Small intestine (tissue), 7 donors: ENCODE measurements around the gene ALAS1. TPM values are rescaled to one million over a fixed set of nuclear protein-coding genes. Genes with fewer than 3 reads are reported as not detected.
"Not testable (repeated sequence)": the region's sequence is repeated elsewhere in the genome, so short reads cannot be mapped to it uniquely, and the experiment has no call there.

Source experiments
- DNase-seq, 2 donors: peaks; one replicate each; pipeline versions ENCODE4 v3.0.0 to v3.0.0-alpha.2; 2013
- FAIRE-seq: peaks from 2 replicates; lab custom pipeline; 2012; peaks lifted over from hg19 to GRCh38; lab: Jason Lieb, UNC
- H3K27ac ChIP-seq, 3 donors: one replicate each; pipeline ENCODE4 v1.5.1; 2013; ENCODE audit warnings: low read length in 2 of 3, mild to moderate bottlenecking in 2 of 3, control low read depth in 1 of 3, inconsistent platforms in 1 of 3, low read depth in 1 of 3, moderate library complexity in 1 of 3
- H3K27me3 ChIP-seq, 3 donors: one replicate each; pipeline ENCODE4 v1.6.1; 2013; ENCODE audit warnings: low read length in 3 of 3, inconsistent platforms in 1 of 3; ENCODE audit not compliant: control insufficient read depth in 3 of 3, insufficient read depth in 3 of 3
- H3K36me3 ChIP-seq, 3 donors: one replicate each; pipeline ENCODE4 v1.6.1; 2013; ENCODE audit warnings: low read length in 3 of 3, inconsistent platforms in 1 of 3, low read depth in 1 of 3, mild to moderate bottlenecking in 1 of 3, moderate library complexity in 1 of 3; ENCODE audit not compliant: control insufficient read depth in 3 of 3, insufficient read depth in 2 of 3
- H3K4me1 ChIP-seq, 3 donors: one replicate each; pipeline ENCODE4 v1.6.1; 2013; ENCODE audit warnings: low read length in 2 of 3, inconsistent platforms in 1 of 3, low read depth in 1 of 3, mild to moderate bottlenecking in 1 of 3, moderate library complexity in 1 of 3; ENCODE audit not compliant: control insufficient read depth in 3 of 3, insufficient read depth in 2 of 3
- H3K4me3 ChIP-seq, 3 donors: one replicate each; pipeline ENCODE4 v1.5.1; 2013; ENCODE audit warnings: low read length in 3 of 3, control low read depth in 1 of 3, inconsistent platforms in 1 of 3, low read depth in 1 of 3, mild to moderate bottlenecking in 1 of 3, moderate library complexity in 1 of 3
- H3K9me3 ChIP-seq, 2 donors: one replicate each; pipeline ENCODE4 v1.6.1; 2013; ENCODE audit warnings: low read depth in 1 of 2, low read length in 1 of 2; ENCODE audit not compliant: control insufficient read depth in 2 of 2, insufficient read depth in 1 of 2
- WGBS, 3 donors: extraction: QIAGEN DNeasy Blood & Tissue Kit; methylation state at CpG; one replicate each; pipeline ENCODE4 v1.1.7; 2013; 5-methylcytosine and 5-hydroxymethylcytosine counted together
- polyA plus RNA-seq, 4 donors: library from polyadenylated mRNA; stranded (reverse) in 3 of 4; unstranded in 1 of 4; fragments of 200-250 nt in 3 of 4; fragments of 120-200 nt in 1 of 4; gene quantifications; one replicate each; pipeline versions ENCODE4 v1.2.1 to v1.2.3, GENCODE V29; 2013
- donor health status: healthy with polysubstance abuse.
- donor health status: control.
- donor health status: control.
- donor health status: Bipolar disorder and iron deficiency.
- donor health status: healthy.

ALAS1 gene
- polyA plus RNA-seq, 4 donors: 40.9 to 99.7 (median 65.3) TPM

DNA sequence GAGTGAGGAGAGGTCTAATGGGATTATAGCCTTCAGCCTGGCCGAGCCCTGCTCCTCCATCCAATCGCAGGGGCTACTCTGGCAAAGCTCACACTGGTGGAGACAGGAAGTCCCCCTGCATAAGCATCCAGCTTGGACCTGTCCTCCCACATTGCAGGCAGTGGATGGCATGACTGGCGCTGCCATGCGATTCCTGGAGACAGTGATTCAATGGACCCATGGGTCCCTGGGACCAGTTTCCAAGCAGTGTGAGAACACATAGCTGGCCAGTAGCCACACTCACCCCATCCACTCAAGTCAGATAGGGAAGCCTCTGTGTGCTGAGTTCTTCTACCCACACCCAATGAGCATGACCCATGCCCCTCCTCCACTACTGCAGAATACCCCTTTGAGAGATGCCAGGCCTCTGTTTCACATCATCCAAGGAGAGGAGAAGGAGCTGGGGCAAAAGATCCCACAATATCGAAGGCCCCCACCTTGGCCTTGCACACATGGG lies 25.6 kb upstream of the ALAS1 start:
- no peak for DNase-seq
- 88 to 99% (median 90%) methylated on average over 5 of the region's 5 CpGs for WGBS, 3 donors
- Histone ChIP-seq H3K36me3 (peaks cover 0 to 3% (median 0%) of the 10 kb centered on the region in 3 donors), H3K27ac (no peak overlapping the region), H3K9me3 (no peaks in the 10 kb centered on the region), H3K4me3 (no peak overlapping the region), H3K27me3 (no peaks in the 10 kb centered on the region), H3K4me1 (peaks cover 0 to 8% (median 0%) of the 10 kb centered on the region in 3 donors)
- no peak for FAIRE-seq

DNA sequence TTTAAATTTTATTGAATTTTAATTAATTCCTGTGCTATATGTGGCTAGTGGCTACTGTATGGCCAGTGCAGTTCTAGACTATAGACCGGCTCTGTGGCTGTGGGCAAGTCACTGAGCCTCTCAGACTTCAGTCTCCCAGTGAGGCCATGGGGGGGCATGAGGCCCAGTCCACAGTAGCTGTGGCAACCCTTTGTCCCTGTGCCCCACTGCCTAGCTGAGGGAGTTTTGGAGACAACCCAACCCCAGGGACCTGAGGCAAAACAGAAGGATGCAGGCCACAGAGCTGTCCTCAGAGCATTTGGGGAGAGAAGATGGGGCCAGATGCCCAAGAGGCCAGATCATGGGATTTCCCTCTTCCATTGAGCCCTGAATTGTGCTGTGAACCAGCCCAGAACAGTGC lies 24.9 kb upstream of the ALAS1 start:
- H3K9me3 ChIP-seq: no peaks in the 10 kb centered on the region
- H3K4me3 ChIP-seq: no peak overlapping the region
- DNase-seq (no peak), FAIRE-seq (no peak)
- no peaks in the 10 kb centered on the region for H3K27me3 ChIP-seq
- H3K27ac ChIP-seq: no peak overlapping the region
- peaks cover 0 to 8% (median 0%) of the 10 kb centered on the region in 3 donors for H3K4me1 ChIP-seq
- 93 to 97% (median 94%) methylated on average over 1 of the region's 1 CpG for WGBS, 3 donors
- peaks cover 0 to 3% (median 0%) of the 10 kb centered on the region in 3 donors for H3K36me3 ChIP-seq

DNA sequence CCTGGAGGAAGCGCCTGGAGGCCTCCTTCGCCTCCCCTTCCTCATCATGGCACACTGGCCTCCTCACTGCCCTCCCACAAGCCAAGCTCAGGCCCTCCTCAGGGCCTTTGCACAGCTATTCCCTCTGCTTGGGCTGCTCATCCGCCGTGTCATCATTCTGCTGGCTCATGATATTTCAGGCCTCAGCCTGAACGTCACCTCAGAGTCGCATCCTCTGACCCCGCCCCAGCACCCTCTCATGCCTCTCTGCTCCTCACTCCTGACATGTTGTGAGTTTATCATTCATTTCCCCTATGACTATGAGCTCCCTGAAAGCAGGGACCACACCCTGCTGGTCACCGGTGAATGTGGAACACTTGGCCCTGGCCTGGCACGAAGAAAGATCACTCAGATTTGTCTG lies 23.1 kb upstream of the ALAS1 start:
- H3K27ac ChIP-seq: no peak overlapping the region
- H3K4me3 ChIP-seq: no peak overlapping the region
- no peaks in the 10 kb centered on the region for H3K27me3 ChIP-seq
- DNase-seq (no peak), FAIRE-seq (no peak)
- H3K4me1 ChIP-seq: peaks cover 0 to 8% (median 0%) of the 10 kb centered on the region in 3 donors
- peaks cover 0 to 3% (median 0%) of the 10 kb centered on the region in 3 donors for H3K36me3 ChIP-seq
- no peaks in the 10 kb centered on the region for H3K9me3 ChIP-seq
- 81 to 86% (median 83%) methylated on average over 9 of the region's 9 CpGs for WGBS, 3 donors

DNA sequence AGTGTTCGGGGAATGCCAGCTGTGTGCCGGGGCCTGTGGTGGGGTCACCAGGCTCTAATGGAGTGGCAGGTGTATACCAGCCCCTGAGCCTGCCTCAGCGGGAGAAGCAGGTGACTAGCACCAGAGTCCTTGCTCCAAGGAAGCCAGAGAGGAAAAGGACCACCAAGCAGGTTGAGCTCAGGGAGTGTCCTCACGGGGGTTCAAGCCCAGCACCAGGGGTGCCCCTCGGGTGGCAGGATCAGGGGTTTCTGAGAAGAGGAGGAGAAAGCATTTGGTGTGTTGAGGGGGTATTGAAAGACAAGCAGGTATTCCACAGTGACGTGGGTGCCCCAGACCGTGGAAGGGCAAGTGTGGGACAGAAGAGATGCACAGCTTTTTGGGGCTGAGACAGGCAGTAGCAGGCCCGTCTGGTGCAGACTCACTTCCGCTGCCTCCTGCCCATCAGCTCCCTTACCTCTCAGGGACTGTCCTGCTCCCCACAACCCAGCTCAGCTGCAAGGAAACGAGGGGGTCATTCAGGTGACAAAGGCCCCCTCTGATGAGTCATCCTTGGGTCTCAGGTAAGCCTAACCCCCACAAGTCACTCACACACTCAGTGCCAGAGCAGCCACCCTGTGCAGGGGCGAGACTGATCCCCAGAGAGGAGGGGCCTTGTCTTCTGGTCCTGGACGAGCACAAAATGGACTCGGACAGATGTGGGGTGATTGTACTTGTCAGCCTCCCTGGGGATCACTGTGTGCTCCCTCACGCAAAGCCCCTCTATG lies 22.4 kb upstream of the ALAS1 start:
- FAIRE-seq (no peak), DNase-seq (no peak)
- no peak overlapping the region for H3K27ac ChIP-seq
- WGBS, 3 donors: 86 to 92% (median 91%) methylated on average over 13 to 14 of the region's 14 CpGs
- H3K4me3 ChIP-seq: no peak overlapping the region
- no peaks in the 10 kb centered on the region for H3K27me3 ChIP-seq
- H3K9me3 ChIP-seq: no peaks in the 10 kb centered on the region
- H3K4me1 ChIP-seq: peaks cover 0 to 8% (median 0%) of the 10 kb centered on the region in 3 donors
- peaks cover 0 to 3% (median 0%) of the 10 kb centered on the region in 3 donors for H3K36me3 ChIP-seq

DNA sequence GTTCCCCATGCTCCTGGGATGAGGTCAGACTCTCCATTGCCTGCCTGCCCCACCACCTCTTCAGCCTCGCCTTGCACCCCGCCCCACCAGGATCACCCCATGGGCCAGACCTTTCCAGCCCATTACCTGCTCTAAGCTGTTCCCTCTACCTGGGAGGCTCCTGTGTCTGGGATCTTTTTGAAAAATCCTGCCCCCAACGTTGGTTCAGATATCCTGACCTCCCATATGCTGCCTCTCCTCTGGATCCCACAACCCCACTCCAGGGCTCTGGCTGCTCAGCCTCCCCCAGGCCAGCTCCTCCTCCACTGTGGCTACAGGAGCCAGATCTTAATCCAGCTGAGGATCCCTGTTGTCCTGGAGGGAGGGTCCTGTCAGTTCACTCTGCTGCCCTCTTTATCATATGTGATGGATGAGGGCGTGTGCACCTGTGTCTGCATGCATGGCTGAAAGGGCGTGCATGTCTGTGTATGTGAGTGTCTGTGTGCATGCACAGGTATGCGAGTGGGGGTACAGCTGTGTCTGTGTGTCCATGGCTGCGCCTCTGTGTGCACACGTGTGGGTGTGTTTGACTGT lies 21.7 kb upstream of the ALAS1 start:
- WGBS, 3 donors: 83 to 84% (median 84%) methylated on average over 8 of the region's 8 CpGs
- no peak for FAIRE-seq

DNA sequence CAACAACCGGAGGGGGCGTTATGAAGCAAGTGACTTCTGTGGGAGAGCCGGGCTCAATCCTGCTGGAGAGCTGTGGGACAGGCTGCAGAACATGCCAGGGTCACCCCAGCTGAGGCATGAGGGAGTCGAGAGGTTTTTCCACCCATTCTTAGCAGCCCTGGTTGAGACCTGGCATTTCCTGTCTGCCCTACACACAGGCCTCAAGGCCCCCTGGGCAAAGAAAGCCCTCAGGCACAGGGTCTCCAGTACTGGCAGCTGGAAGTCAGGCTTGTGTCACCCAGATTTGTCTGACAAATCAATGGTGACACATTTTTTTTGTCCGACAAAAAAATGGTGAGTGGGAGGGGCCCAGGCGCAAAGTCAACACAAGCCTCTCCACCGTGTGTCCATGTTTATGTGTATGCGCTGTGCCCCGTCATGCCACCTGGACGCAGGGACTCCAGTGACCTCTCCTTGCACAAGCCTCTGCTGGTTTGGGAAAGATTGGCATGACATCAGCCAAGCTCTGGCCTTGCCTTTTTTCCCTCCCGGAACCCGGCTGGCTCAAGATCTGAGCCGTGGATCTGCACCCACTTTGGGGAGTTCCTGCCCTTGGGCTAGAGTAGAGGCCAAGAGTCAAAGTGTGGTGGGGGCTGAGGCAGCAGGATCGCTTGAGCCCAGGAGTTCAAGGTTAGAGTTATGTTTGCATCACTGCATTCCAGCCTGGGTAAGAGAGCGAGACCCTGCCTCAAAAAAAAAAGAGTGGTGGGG lies 20.8 kb upstream of the ALAS1 start:
- H3K4me1 ChIP-seq: peaks cover 0 to 2% (median 0%) of the 10 kb centered on the region in 3 donors
- no peak overlapping the region for H3K4me3 ChIP-seq
- FAIRE-seq (no peak), DNase-seq (no peak)
- no peaks in the 10 kb centered on the region for H3K9me3 ChIP-seq
- no peaks in the 10 kb centered on the region for H3K27me3 ChIP-seq
- 77 to 88% (median 80%) methylated on average over 15 of the region's 15 CpGs for WGBS, 3 donors
- no peaks in the 10 kb centered on the region for H3K36me3 ChIP-seq
- no peak overlapping the region for H3K27ac ChIP-seq

More for the DNA sequence above, 21.7 kb upstream of the ALAS1 start:
- H3K9me3 ChIP-seq: no peaks in the 10 kb centered on the region
- no peak for DNase-seq
- H3K4me3 ChIP-seq: no peak overlapping the region
- H3K27me3 ChIP-seq: no peaks in the 10 kb centered on the region
- H3K4me1 ChIP-seq: peaks cover 0 to 8% (median 0%) of the 10 kb centered on the region in 3 donors
- no peaks in the 10 kb centered on the region for H3K36me3 ChIP-seq
- H3K27ac ChIP-seq: no peak overlapping the region

DNA sequence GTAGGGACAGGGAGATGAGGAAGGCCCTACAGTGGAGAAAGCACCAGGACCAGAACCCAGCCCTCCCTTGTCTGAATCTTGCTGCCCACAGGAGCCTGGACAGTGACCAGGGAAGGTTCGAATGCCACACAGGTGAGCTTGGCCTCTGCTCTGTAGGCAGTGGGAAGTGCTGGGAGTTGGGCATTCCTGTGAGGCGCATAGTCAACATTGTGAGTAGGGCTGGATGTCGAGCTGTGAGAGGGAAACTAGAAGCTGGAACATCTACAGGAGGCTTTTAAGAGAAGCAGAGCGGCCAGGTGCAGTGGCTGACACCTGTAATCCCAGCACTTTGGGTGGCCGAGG lies 20.3 kb upstream of the ALAS1 start:
- Histone ChIP-seq H3K27ac (no peak overlapping the region), H3K36me3 (no peaks in the 10 kb centered on the region), H3K4me1 (peaks cover 0 to 2% (median 0%) of the 10 kb centered on the region in 3 donors), H3K4me3 (no peak overlapping the region), H3K27me3 (no peaks in the 10 kb centered on the region), H3K9me3 (no peaks in the 10 kb centered on the region)
- FAIRE-seq: no peak
- WGBS, 3 donors: 73 to 88% (median 77%) methylated on average over 5 of the region's 5 CpGs
- DNase-seq: no peak

DNA sequence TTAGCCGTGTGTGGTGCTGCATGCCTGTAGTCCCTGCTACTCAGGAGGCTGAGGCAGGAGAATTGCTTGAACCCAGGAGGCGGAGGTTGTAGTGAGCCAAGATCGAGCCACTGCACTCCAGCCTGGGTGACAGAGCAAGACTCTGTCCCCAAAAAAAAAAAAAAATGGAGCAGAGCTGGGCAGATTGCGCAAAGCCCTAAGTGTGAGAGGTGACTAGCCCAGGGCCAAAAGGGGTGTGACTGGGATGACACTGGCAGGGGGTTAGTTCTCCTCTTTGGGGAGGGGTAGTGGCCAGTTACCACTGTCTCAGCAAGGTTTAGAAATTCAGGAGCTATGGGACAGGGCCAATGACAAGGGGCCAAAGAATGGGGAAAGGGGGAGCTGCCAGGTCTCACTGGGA lies 19.8 kb upstream of the ALAS1 start:
- H3K4me1 ChIP-seq: not testable (repeated sequence)

More for the DNA sequence above, 19.8 kb upstream of the ALAS1 start:
- DNase-seq, H3K9me3 ChIP-seq, H3K27ac ChIP-seq, H3K36me3 ChIP-seq, H3K4me3 ChIP-seq, H3K27me3 ChIP-seq, FAIRE-seq: not testable (repeated sequence)
- WGBS, 3 donors: 91 to 94% (median 91%) methylated on average over 4 of the region's 4 CpGs
